HG02623 (cell line): ENCODE data around the gene MPRIP.
"Not testable (repeated sequence)": the region's sequence is repeated elsewhere in the genome, so short reads cannot be mapped to it uniquely, and the experiment has no call there.

ENCODE experiments used
- ATAC-seq: cut with Tn5 transposase; IDR thresholded peaks from one replicate; pipeline ENCODE4 v1.9.1; 2021; ENCODE audit warnings: moderate library complexity; ENCODE audit not compliant: unreplicated experiment

Gene MPRIP

GRCh38 chr17:17042384-17042736 lies at the start of gene MPRIP:
MPRIP (plus strand) TSS chr17:17042457; CDS start chr17:17042849, 392 bp downstream.
- peak; percentile 10 for ATAC-seq

GRCh38 chr17:16994631-16995030 lies 47.6 kb upstream of the MPRIP start:
- no peak for ATAC-seq

GRCh38 chr17:16995930-16996329 lies 46.3 kb upstream of the MPRIP start:
- no peak for ATAC-seq

GRCh38 chr17:16996726-16997125 lies 45.5 kb upstream of the MPRIP start:
- not testable (repeated sequence) for ATAC-seq

- peak; percentile 87 for ATAC-seq
These were observed 44.5 kb upstream of the MPRIP start for GRCh38 chr17:16997514-16998429.

GRCh38 chr17:16999931-17000625 lies 42.2 kb upstream of the MPRIP start:
- no peak for ATAC-seq

GRCh38 chr17:17001076-17001777 lies 41.0 kb upstream of the MPRIP start:
- ATAC-seq: no peak

- ATAC-seq: no peak
These were observed 40.3 kb upstream of the MPRIP start for GRCh38 chr17:17001874-17002520.

GRCh38 chr17:17002731-17003715 lies 39.2 kb upstream of the MPRIP start:
- not testable (repeated sequence) for ATAC-seq

GRCh38 chr17:17004251-17004996 lies 37.8 kb upstream of the MPRIP start:
- ATAC-seq: no peak

- ATAC-seq: not testable (repeated sequence)
These were observed 37.2 kb upstream of the MPRIP start for GRCh38 chr17:17004997-17005614.

GRCh38 chr17:17007891-17008290 lies 34.4 kb upstream of the MPRIP start:
- not testable (repeated sequence) for ATAC-seq

GRCh38 chr17:17008621-17009397 lies 33.4 kb upstream of the MPRIP start:
- not testable (repeated sequence) for ATAC-seq

- not testable (repeated sequence) for ATAC-seq
These were observed 32.3 kb upstream of the MPRIP start for GRCh38 chr17:17009972-17010371.

GRCh38 chr17:17010545-17011034 lies 31.7 kb upstream of the MPRIP start:
- ATAC-seq: not testable (repeated sequence)

- not testable (repeated sequence) for ATAC-seq
These were observed 31.0 kb upstream of the MPRIP start for GRCh38 chr17:17011043-17011907.
